22Rv1 (cell line): Measurements from ENCODE around the gene PKHD1.

Source experiments
- H3K27ac ChIP-seq: fragments of 450-650 bp; 2 replicates; pipeline ENCODE4 v1.5.1; 2017
- ZFX ChIP-seq: fragments of 450-650 bp; IDR thresholded peaks from 2 replicates; pipeline ENCODE4 v1.6.1; 2017; ENCODE audit warnings: antibody characterized with exemption, borderline replicate concordance
- TF ChIP-seq, protein P1 (sequence below): fragments of 450-650 bp; IDR thresholded peaks from 2 replicates; pipeline ENCODE4 v1.5.1; 2017; ENCODE audit warnings: mild to moderate bottlenecking

Gene PKHD1

DNA sequence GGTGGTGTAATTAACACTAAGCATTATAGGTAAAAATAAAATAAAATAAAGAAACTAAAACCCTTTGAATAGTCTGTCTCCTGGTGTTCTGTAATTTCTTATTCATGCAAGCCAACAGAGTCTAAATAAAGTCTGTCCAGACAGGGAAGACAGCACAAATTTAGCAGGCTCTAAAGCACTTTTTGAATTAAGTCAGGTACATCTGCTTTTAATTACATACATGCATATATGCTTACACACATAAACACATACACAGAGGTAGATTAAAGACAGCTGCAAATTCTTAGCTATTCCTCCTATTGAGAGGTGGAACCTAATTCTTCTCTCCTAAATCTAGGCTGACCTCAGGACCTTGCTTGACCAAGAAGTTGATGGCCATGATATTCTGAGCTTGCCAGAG, 262.5 kb downstream of the PKHD1 start:
- TF ChIP-seq, protein P1, sequence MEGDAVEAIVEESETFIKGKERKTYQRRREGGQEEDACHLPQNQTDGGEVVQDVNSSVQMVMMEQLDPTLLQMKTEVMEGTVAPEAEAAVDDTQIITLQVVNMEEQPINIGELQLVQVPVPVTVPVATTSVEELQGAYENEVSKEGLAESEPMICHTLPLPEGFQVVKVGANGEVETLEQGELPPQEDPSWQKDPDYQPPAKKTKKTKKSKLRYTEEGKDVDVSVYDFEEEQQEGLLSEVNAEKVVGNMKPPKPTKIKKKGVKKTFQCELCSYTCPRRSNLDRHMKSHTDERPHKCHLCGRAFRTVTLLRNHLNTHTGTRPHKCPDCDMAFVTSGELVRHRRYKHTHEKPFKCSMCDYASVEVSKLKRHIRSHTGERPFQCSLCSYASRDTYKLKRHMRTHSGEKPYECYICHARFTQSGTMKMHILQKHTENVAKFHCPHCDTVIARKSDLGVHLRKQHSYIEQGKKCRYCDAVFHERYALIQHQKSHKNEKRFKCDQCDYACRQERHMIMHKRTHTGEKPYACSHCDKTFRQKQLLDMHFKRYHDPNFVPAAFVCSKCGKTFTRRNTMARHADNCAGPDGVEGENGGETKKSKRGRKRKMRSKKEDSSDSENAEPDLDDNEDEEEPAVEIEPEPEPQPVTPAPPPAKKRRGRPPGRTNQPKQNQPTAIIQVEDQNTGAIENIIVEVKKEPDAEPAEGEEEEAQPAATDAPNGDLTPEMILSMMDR: no peak
- TF ChIP-seq ZFX: no peak
- no peak overlapping the region for H3K27ac ChIP-seq

DNA sequence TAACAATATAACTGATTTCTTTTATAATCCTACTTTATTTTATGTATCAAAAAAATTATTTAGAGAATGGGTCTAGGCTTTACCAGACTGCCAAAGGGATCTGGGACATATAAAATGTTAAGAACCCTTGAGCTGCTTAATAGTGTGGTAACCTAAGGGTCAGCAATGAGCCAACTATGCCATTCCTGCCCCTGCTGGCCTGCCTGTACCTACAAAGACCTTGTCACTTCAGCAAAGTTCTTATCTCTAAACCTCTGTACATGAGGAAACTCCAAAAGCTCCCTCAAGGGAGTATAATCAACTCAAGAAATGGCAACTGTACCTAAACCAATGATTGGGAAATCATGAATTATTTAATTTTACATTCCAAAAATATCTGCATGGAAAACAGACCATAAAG, 266.9 kb downstream of the PKHD1 start:
- no peak overlapping the region for H3K27ac ChIP-seq
- TF ChIP-seq, protein P1: no peak
- no peak for TF ChIP-seq ZFX

DNA sequence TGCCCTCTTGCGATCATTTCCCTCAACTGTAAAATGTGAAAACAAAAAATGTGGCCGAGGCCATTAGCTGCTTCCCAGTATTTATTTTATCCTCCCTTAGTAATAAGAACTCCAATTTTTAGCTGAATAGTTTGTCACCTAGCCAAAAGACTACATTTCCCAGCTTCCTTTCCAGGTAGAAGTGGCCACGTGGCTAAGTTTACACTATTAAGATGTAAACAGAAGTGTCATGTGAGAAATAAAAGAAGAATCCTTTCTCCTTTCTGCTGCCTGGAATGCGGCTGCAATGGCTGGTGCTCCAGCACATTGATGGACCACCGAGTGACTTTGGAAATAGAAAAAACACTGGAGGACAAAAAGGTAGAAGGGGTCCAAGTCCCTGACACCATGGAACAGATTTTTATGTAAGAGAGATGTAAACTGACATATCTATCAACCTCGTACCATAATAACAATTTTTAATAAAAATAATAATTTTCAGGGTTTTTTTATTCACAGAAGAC, 268.8 kb downstream of the PKHD1 start:
- no peak overlapping the region for H3K27ac ChIP-seq
- no peak for TF ChIP-seq ZFX
- TF ChIP-seq, protein P1: no peak

DNA sequence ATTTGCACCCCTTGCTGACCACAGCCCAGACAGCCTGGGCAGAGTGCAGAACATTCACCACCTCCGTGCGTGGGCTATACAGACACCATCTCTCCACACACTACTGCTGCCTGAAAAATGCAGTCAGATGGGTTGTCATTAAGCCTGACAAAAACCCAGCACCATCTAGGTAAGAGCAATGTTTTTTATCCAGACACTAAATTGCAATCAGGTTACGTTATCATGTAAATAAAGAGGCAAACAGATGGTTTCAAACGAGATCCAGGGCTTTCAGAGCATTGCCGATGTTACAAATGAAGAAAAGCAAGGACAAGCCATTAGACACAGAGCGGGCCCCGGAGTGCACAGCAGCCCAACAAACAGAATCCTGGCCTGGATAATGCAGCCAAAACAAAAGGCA, 269.6 kb downstream of the PKHD1 start:
- TF ChIP-seq ZFX: no peak
- TF ChIP-seq, protein P1: no peak
- H3K27ac ChIP-seq: no peak overlapping the region

DNA sequence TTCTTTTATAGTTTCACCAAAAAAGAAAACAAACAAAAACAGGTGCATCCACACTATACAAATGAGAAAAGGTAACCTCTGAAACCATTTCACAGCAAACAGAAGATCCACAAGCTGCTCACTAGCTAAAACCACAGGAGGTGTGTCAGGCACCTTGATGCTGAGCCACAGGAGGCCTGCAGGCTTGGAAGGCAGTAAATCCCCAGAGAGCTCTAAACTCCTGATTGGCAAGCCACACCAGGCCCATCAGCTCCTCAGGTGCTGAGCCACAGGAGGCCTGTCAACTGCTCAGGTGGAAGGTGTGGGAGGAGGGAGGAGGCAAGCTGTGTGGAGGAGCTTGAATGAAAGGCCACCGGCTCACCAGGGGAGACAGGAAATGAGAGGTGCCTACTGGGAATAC, 273.0 kb downstream of the PKHD1 start:
- no peak overlapping the region for H3K27ac ChIP-seq
- TF ChIP-seq, protein P1: no peak
- no peak for TF ChIP-seq ZFX

DNA sequence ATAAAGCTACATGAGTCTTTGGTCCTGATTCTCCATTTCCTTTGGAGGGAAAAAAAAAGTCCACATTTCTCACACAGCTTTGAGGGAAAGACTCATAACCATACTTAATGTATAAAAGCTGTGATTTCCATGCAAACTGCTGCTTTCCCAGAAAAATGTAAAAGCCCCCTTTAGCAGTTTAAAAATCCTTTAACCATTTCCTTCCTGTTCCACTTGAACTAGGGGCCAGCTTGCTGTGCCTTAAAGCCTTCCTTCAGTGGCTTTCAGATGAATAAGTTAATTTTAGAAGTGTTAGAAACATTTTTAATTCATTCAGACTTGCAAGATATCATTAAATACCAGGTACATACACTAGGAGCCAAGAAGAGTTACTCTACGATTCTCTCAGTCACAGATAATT, 273.5 kb downstream of the PKHD1 start:
- TF ChIP-seq, protein P1: no peak
- no peak overlapping the region for H3K27ac ChIP-seq

DNA sequence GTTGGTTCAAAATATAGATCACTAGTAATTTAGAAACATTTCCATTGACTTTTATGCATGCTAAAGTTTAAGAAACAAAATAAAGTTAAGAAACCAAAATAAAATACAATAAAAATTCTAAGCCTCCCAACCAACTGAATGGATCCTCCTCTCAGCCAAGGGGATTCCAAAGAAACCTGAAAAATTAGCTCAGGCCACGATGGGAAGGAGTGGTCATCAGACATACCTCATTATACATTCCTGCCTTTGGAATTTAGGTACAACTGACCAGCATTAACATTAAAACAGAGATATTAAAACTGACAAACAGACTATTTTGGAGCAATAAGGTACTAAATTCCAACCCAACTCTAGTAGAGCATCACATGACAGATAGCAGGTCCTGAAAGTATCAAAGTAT, 275.2 kb downstream of the PKHD1 start:
- H3K27ac ChIP-seq: no peak overlapping the region
- TF ChIP-seq, protein P1: no peak
- TF ChIP-seq ZFX: no peak
